Prostate gland (tissue), 2 donors: Measurements from ENCODE around the gene TOP1.

ENCODE experiments used
- POLR2A ChIP-seq: fragments of 450-650 bp; IDR thresholded peaks from one replicate; pipeline ENCODE4 v1.6.1; 2016; ENCODE audit warnings: antibody characterized with exemption, mild to moderate bottlenecking
- TF ChIP-seq, protein P1 (sequence below), 4 experiments: fragments of 200-600 bp in 2 of 4; fragments of 450-650 bp in 2 of 4; sonication (generic) in 2 of 4; IDR thresholded peaks; 1 replicate in 3 of 4; 2 replicates in 1 of 4; pipeline ENCODE4 v1.5.1; 2016 to 2019; ENCODE audit warnings: antibody characterized with exemption in 4 of 4, mild to moderate bottlenecking in 2 of 4, moderate library complexity in 2 of 4

DNA sequence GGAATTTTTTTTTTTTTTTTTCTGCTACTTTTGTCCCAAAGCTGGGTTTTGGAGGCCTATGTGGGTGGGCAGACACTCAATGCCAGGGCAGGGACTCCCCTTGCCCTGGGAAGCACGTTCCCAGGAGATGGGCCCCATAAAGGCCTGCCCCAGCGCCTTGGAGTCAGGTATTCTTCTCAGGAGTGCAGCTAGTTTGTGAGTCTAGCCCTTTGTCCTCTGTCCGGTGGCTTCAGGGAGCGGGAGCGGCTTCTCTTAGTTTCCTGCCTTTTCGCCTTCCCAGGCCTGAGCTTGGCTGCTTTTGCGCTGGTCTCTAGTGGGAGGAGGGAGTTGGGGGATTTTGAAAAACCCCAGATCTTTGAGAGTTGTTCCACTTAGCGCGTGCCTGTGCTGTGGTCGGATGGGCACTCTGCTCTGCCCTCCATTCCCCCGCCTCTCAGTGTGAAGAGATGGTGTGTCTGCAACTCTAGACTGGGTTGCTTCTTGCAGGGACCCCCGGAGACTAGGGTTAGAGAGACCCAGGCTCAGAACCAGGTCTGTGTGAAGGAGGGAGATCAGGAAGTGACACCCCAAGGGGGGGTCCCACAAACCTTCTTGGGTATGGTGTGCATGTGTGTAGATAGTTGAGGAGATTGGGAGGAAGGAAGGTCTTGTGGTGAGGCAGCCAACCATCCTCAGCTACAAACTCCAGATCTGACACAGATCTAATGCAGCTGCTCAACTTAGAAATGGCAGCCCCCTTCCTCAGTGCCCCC lies 110.0 kb downstream of the TOP1 start:
- TF ChIP-seq, protein P1, sequence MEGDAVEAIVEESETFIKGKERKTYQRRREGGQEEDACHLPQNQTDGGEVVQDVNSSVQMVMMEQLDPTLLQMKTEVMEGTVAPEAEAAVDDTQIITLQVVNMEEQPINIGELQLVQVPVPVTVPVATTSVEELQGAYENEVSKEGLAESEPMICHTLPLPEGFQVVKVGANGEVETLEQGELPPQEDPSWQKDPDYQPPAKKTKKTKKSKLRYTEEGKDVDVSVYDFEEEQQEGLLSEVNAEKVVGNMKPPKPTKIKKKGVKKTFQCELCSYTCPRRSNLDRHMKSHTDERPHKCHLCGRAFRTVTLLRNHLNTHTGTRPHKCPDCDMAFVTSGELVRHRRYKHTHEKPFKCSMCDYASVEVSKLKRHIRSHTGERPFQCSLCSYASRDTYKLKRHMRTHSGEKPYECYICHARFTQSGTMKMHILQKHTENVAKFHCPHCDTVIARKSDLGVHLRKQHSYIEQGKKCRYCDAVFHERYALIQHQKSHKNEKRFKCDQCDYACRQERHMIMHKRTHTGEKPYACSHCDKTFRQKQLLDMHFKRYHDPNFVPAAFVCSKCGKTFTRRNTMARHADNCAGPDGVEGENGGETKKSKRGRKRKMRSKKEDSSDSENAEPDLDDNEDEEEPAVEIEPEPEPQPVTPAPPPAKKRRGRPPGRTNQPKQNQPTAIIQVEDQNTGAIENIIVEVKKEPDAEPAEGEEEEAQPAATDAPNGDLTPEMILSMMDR (IDR thresholded peaks at IDR 0.05) = no peak
- TF ChIP-seq POLR2A = no peak
